ENCODE data around the gene MEX3D.

DNA sequence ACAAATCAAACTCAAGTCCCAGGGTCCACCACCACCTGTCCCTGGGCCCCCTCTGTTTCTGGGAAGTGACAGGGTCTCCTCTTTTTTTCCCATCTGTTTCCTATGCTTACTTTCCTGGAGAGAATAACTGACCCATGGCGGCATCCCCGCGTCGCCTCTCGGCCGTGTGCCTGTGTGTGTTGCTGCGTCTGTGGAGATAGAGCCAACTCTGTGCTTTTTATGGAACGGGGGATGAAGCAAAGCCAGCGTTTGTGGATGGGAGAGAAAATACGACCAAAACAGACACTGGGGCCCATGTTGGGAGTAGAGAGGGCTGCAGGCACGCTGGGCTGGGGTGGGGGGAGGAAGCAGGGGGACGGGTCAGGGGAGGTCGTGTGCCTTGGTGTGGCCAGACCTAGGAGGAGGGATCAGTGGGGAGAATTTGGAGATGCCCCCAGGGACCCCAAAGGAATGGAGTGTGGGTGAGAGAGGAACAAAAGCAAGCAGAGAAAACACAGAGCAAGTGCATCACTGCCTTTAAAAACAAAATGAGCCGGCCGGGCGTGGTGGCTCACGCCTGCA, 27.7 kb downstream of the MEX3D start:
- TF ChIP-seq, protein P1, sequence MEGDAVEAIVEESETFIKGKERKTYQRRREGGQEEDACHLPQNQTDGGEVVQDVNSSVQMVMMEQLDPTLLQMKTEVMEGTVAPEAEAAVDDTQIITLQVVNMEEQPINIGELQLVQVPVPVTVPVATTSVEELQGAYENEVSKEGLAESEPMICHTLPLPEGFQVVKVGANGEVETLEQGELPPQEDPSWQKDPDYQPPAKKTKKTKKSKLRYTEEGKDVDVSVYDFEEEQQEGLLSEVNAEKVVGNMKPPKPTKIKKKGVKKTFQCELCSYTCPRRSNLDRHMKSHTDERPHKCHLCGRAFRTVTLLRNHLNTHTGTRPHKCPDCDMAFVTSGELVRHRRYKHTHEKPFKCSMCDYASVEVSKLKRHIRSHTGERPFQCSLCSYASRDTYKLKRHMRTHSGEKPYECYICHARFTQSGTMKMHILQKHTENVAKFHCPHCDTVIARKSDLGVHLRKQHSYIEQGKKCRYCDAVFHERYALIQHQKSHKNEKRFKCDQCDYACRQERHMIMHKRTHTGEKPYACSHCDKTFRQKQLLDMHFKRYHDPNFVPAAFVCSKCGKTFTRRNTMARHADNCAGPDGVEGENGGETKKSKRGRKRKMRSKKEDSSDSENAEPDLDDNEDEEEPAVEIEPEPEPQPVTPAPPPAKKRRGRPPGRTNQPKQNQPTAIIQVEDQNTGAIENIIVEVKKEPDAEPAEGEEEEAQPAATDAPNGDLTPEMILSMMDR (IDR thresholded peaks at IDR 0.05), result no peak
- TF ChIP-seq POLR2A (IDR thresholded peaks at IDR 0.05), result no peak

All from esophagus squamous epithelium (tissue), 4 donors.